H9 (cell line): ENCODE measurements around the gene DAPK2. TPM values are rescaled to one million over a fixed set of nuclear protein-coding genes. Genes with fewer than 3 reads are reported as not detected.
A peak's percentile ranks its signal among the peaks of the same experiment; 100 is the strongest.

Source experiments
- DNase-seq: peaks from one replicate; pipeline ENCODE4 v3.0.0-alpha.2; 2017
- H2AFZ ChIP-seq: one replicate; pipeline ENCODE4 v1.6.1; 2013; ENCODE audit warnings: mild to moderate bottlenecking, low read length, control low read depth, moderate library complexity
- H2AK5ac ChIP-seq: 2 replicates; pipeline ENCODE4 v1.6.1; 2013; ENCODE audit warnings: low read length, control low read depth, mixed read lengths; ENCODE audit not compliant: insufficient read length
- H2BK120ac ChIP-seq: one replicate; pipeline ENCODE4 v1.6.1; 2013; ENCODE audit warnings: low read depth, mild to moderate bottlenecking, low read length, control low read depth, inconsistent platforms; ENCODE audit not compliant: poor library complexity, severe bottlenecking
- H2BK12ac ChIP-seq: 2 replicates; pipeline ENCODE4 v1.6.1; 2013; ENCODE audit warnings: low read length, control low read depth, mixed read lengths, low read depth; ENCODE audit not compliant: insufficient read length
- H2BK15ac ChIP-seq: 2 replicates; pipeline ENCODE4 v1.6.1; 2013; ENCODE audit warnings: low read depth, low read length, control low read depth
- H2BK20ac ChIP-seq: one replicate; pipeline ENCODE4 v1.6.1; 2013; ENCODE audit warnings: low read depth, mild to moderate bottlenecking, low read length, control low read depth, inconsistent platforms; ENCODE audit not compliant: poor library complexity, severe bottlenecking
- H2BK5ac ChIP-seq: 2 replicates; pipeline ENCODE4 v1.6.1; 2013; ENCODE audit warnings: low read length, control low read depth, mixed read lengths; ENCODE audit not compliant: insufficient read length
- H3K14ac ChIP-seq: 2 replicates; pipeline ENCODE4 v1.6.1; 2013; ENCODE audit warnings: low read length, control low read depth; ENCODE audit not compliant: insufficient read depth
- H3K18ac ChIP-seq: 2 replicates; pipeline ENCODE4 v1.6.1; 2013; ENCODE audit warnings: low read depth, mild to moderate bottlenecking, mixed read lengths, low read length, control low read depth; ENCODE audit not compliant: insufficient read length
- H3K23ac ChIP-seq: 2 replicates; pipeline ENCODE4 v1.6.1; 2013; ENCODE audit warnings: low read length, control low read depth, mixed read lengths, low read depth; ENCODE audit not compliant: insufficient read length
- H3K23me2 ChIP-seq: 2 replicates; pipeline ENCODE4 v1.6.1; 2013; ENCODE audit warnings: low read depth, mild to moderate bottlenecking, mixed read lengths, low read length, control low read depth; ENCODE audit not compliant: insufficient read length, poor library complexity, severe bottlenecking
- H3K27ac ChIP-seq: 2 replicates; pipeline ENCODE4 v1.5.1; 2013; ENCODE audit warnings: low read length, control low read depth, mixed read lengths, low read depth; ENCODE audit not compliant: insufficient read length
- H3K27me3 ChIP-seq: 2 replicates; pipeline ENCODE4 v1.6.1; 2013; ENCODE audit warnings: low read length, control low read depth, inconsistent platforms; ENCODE audit not compliant: insufficient read depth
- H3K4ac ChIP-seq: 2 replicates; pipeline ENCODE4 v1.6.1; 2013; ENCODE audit warnings: low read depth, mild to moderate bottlenecking, control low read depth, inconsistent platforms, low read length, moderate library complexity
- H3K4me1 ChIP-seq: 2 replicates; pipeline ENCODE4 v1.6.1; 2013; ENCODE audit warnings: low read length, control low read depth, inconsistent platforms; ENCODE audit not compliant: insufficient read depth
- H3K4me2 ChIP-seq: 2 replicates; pipeline ENCODE4 v1.6.1; 2013; ENCODE audit warnings: low read length, control low read depth, mixed read lengths; ENCODE audit not compliant: insufficient read length, insufficient read depth
- H3K56ac ChIP-seq: 2 replicates; pipeline ENCODE4 v1.6.1; 2013; ENCODE audit warnings: low read depth, mild to moderate bottlenecking, mixed read lengths, low read length, control low read depth; ENCODE audit not compliant: insufficient read length
- H3K79me1 ChIP-seq: 2 replicates; pipeline ENCODE4 v1.6.1; 2013; ENCODE audit warnings: low read depth, mild to moderate bottlenecking, moderate library complexity, low read length, control low read depth, inconsistent platforms; ENCODE audit not compliant: insufficient read depth, poor library complexity, severe bottlenecking
- H3K79me2 ChIP-seq: 2 replicates; pipeline ENCODE4 v1.6.1; 2013; ENCODE audit warnings: low read length, control low read depth, inconsistent platforms; ENCODE audit not compliant: insufficient read depth
- H3K9ac ChIP-seq: 2 replicates; pipeline ENCODE4 v1.6.1; 2013; ENCODE audit warnings: low read length, control low read depth, mixed read lengths; ENCODE audit not compliant: insufficient read length; ENCODE audit errors: extremely low read depth
- H3K9me3 ChIP-seq: one replicate; pipeline ENCODE4 v1.6.1; 2013; ENCODE audit warnings: low read depth, low read length, inconsistent platforms; ENCODE audit not compliant: control insufficient read depth
- H3T11ph ChIP-seq: one replicate; pipeline ENCODE4 v1.6.1; 2013; ENCODE audit warnings: mild to moderate bottlenecking, low read length, control low read depth, inconsistent platforms
- H4K20me1 ChIP-seq: one replicate; pipeline ENCODE4 v1.6.1; 2013; ENCODE audit not compliant: control insufficient read depth, insufficient read length, insufficient read depth
- H4K5ac ChIP-seq: 2 replicates; pipeline ENCODE4 v1.6.1; 2013; ENCODE audit warnings: low read depth, mild to moderate bottlenecking, mixed read lengths, low read length, control low read depth; ENCODE audit not compliant: insufficient read length
- H4K8ac ChIP-seq: replicated peaks from 2 replicates; pipeline ENCODE4 v1.6.1; 2013; ENCODE audit warnings: low read length, control low read depth, mixed read lengths, low read depth; ENCODE audit not compliant: insufficient read length
- H4K91ac ChIP-seq: 2 replicates; pipeline ENCODE4 v1.6.1; 2013; ENCODE audit warnings: low read depth, mild to moderate bottlenecking, moderate library complexity, mixed read lengths, low read length, control low read depth; ENCODE audit not compliant: insufficient read length
- H3K27ac Mint-ChIP-seq, 3 experiments: 2 replicates in 2 of 3; 3 replicates in 1 of 3; pipeline ENCODE4 v1.8.0; 2020 to 2021; ENCODE audit warnings: mixed read lengths in 3 of 3, mild to moderate bottlenecking in 1 of 3, moderate library complexity in 1 of 3
- H3K27me3 Mint-ChIP-seq: 2 replicates; pipeline ENCODE4 v1.8.0; 2021; ENCODE audit warnings: low read depth, mild to moderate bottlenecking, moderate library complexity, mixed read lengths
- H3K36me3 Mint-ChIP-seq, 3 experiments: 2 replicates in 2 of 3; 3 replicates in 1 of 3; pipeline ENCODE4 v1.8.0; 2020 to 2021; ENCODE audit warnings: low read depth in 3 of 3, mixed read lengths in 3 of 3; ENCODE audit not compliant: insufficient read depth in 1 of 3
- H3K4me1 Mint-ChIP-seq, 2 experiments: 2 replicates each; pipeline ENCODE4 v1.8.0; 2020; ENCODE audit warnings: mixed read lengths in 2 of 2
- H3K4me3 Mint-ChIP-seq, 2 experiments: 2 replicates in 1 of 2; 3 replicates in 1 of 2; pipeline ENCODE4 v1.8.0; 2020 to 2021; ENCODE audit warnings: mild to moderate bottlenecking in 2 of 2, mixed read lengths in 2 of 2, moderate library complexity in 1 of 2
- H3K9me3 Mint-ChIP-seq, 2 experiments: 2 replicates in 1 of 2; 3 replicates in 1 of 2; pipeline ENCODE4 v1.8.0; 2020; ENCODE audit warnings: mild to moderate bottlenecking in 2 of 2, mixed read lengths in 2 of 2, moderate library complexity in 1 of 2
- CTCF ChIP-seq: fragments of 200-600 bp; sonication (generic); conservative IDR thresholded peaks from 3 replicates; pipeline ENCODE4 v1.8.0; 2021; ENCODE audit warnings: antibody characterized with exemption, mild to moderate bottlenecking
- WGBS: extraction: QIAGEN DNeasy Blood & Tissue Kit; methylation state at CpG from one replicate; pipeline ENCODE4 v1.1.7; 2013; ENCODE audit warnings: missing lambda C conversion rate, low lambda C conversion rate, mixed read lengths; ENCODE audit not compliant: insufficient read length; ENCODE audit errors: extremely low coverage; 5-methylcytosine and 5-hydroxymethylcytosine counted together
- total RNA-seq: library from RNA; stranded (reverse); gene quantifications from 2 replicates; pipeline ENCODE4 v1.2.1, GENCODE V29; 2021

DAPK2 gene
- total RNA-seq, 1 experiment from 2014 or later: 3.5 TPM

- Histone ChIP-seq H2BK20ac (no peak overlapping the region), H3K18ac (no peak overlapping the region), H3K4me2 (no peak overlapping the region), H3K27ac (no peak overlapping the region), H3K79me1 (no peaks in the 10 kb centered on the region), H2AK5ac (no peak overlapping the region), H3K79me2 (no peaks in the 10 kb centered on the region), H3K4me1 (peaks cover 4% of the 10 kb centered on the region; the same call in 1 of the 2 replicates), H3K27me3 (no peaks in the 10 kb centered on the region), H3T11ph (no peak overlapping the region), H3K9ac (no peak overlapping the region), H4K5ac (no peak overlapping the region), H3K14ac (no peak overlapping the region), H4K8ac (no peak overlapping the region), H2BK12ac (no peak overlapping the region), H2AFZ (no peak overlapping the region), H4K91ac (no peak overlapping the region), H3K4ac (no peak overlapping the region), H3K23me2 (no peaks in the 10 kb centered on the region), H3K56ac (no peak overlapping the region), H2BK15ac (no peak overlapping the region), H2BK5ac (no peak overlapping the region), H4K20me1 (no peaks in the 10 kb centered on the region), H2BK120ac (no peak overlapping the region), H3K23ac (no peak overlapping the region), H3K9me3 (no peaks in the 10 kb centered on the region)
- peak; percentile 69 for DNase-seq
- H3K36me3 Mint-ChIP-seq: no peaks in the 10 kb centered on the region; a peak in 1 of 7 replicates
- WGBS: no CpG with 5 or more reads among the region's 6 CpGs
- no peaks in the 10 kb centered on the region for H3K9me3 Mint-ChIP-seq
- H3K27ac Mint-ChIP-seq: peak overlapping the region in 1 of 3 experiments; percentile 8; a peak in 2 of 7 replicates
- no peaks in the 10 kb centered on the region for H3K27me3 Mint-ChIP-seq
- peaks cover 32 to 50% of the 10 kb centered on the region in 2 experiments for H3K4me1 Mint-ChIP-seq
- no peak overlapping the region for H3K4me3 Mint-ChIP-seq
- no peak for TF ChIP-seq CTCF
These were observed 128.0 kb downstream of the DAPK2 start for GRCh38 chr15:63918317-63918672.
